Limb (tissue), 2 donors: ENCODE measurements around the gene SARM1.
A peak's percentile ranks its signal among the peaks of the same experiment; 100 is the strongest.

Experiments
- DNase-seq, 2 donors: peaks; one replicate each; pipeline ENCODE4 v3.0.0-alpha.2; 2016; ENCODE audit errors: extremely low spot score in 2 of 2

SARM1 gene

DNA sequence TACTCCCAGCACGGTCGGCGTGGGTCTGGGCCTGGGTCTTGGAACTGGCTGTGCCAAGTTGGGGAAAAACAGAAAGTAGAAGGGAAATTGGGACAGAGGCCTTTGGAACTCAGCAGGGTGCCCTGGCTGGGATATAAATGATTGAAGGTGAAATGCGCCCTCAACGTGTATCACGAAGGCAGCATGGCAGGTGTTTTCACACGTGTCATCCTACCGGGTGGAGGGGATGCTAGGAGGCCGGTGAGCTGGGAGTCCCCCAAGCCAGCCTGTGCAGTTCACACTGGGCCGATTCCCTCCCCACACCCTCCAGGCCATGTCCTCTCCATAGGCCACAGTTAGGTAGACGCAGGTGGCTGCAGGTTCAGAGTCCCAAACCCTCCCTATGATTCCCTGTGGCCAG, 30.0 kb upstream of the SARM1 start:
- DNase-seq, result no peak

DNA sequence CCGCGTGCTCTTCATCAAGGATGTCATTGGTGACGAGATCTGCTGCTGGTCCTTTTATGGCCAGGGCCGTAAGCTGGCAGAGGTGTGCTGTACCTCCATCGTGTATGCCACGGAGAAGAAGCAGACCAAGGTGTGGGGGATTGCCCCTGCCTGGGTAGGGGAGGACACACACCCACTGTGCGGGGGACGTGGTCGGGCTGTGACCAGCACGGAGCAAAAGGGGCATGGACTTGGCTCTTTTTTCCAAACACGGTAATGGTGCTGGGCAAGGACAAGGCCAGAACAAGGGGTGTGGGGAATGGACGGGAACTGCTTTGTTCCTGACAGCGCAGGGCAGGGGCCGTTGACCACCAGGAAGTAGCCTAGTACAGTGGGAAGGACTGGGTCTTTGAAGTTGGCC, 29.2 kb upstream of the SARM1 start:
- no peak for DNase-seq

DNA sequence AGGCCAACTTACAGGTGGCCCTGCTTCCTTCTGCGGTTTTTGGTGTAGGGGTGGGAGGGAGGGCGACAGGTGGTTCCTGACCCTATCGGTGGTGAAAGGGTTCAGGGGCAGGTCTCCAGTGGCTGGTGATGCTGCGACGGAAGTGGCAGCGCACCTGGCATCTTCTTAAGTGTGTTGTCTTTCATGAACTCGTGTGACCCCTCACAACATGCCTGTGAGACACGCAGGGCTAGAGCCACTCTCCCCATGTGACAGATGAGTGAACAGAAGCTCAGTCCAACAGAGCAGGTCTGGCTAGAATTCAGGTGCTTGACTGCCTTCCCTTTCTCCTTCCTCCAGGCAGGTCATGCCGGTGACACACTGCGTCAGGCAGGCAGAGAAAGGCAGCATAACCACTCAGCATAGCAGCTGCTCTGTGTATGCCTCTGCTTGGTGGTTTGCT, 28.0 kb upstream of the SARM1 start:
- no peak for DNase-seq

DNA sequence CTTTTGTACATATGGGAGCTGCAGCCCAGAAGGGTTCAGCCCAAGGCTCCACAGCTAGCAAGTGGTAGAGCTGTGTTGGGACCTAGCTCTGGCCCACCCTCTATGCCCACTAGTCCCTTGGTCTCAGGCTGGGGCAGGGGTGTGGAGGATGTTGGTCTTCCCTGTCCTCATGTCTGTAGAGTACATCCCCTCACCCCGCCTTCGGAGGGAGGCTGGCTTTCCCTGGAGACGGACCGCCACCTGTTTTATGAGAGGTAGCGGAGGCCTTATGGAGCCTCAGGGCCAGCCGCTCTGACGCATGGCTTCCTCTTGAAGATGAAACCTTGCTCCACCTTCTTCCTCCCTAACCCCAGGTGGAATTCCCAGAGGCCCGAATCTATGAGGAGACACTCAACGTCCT, 27.5 kb upstream of the SARM1 start:
- no peak for DNase-seq

DNA sequence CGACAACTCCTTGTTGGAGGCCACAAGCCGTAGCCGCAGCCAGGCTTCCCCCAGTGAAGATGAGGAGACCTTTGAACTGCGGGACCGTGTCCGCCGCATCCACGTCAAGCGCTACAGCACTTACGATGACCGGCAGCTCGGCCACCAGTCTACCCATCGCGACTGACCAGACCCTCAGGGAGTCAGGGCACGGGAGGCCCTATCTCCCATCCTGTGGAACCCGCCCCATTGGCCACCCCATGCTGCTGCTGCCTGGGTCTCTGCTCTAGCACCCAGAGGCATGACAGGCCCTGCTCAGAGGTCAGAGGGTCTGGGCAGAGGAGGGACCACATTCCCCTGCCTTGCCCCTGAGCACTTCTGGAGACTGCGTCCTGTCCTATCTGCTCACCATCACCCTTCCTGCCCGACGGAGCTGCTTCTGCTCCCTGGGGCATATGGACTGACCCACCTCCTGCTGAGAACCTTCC, 27.0 kb upstream of the SARM1 start:
- no peak for DNase-seq

DNA sequence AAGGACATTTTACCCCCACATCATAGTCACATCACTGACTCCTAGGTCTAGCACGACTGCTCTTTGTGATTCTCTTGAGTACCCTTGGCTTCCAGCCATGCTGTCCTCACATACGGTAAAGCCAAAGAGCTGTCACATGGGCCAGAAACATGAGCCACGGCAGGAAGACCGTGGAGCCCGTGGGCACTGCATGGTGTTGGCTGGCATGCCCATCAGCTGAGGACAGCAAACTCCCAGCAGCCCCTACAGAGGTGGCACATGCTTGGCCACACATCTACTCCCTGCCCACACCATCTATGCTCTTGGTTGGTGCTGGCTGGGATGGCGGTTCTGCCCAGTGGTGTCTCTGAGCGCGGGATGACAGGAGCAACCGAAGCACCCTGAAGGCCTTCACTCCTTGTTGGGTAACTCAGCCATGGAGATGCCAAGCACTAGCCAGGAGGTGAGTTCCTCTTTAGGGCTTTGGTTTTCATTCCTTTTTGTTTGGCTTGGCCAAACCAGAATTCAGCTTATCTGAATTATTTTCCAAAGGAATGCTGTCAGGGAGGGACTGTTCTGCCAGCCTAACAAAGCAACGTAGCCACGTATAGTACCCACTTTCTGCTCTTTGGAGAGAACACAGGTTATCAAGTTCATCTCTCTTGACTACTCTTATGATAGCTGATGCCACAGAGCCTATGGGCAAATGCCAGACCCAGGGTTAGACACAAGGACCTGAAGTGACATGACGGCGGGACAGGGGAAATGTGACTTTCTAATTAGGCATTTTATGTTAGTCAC, 25.9 kb upstream of the SARM1 start:
- DNase-seq, result no peak

DNA sequence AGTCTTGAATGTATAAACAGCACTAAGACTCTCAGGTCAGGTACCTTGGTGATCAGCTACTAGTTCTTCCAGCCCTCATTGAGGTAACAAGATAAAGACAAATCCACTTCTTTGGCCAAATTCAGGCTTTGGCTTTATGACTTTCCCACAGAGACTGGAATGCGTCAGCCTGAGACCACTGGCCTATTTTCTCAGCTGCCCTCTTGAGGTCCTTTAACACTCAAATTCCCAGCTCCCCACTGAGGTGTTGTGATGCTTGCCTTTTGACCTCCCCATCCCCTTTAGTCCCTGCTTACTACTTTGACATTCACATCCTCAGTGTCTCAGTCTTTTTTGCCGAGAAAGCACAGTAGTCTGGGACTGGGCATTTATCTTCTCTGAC, 25.3 kb upstream of the SARM1 start:
- DNase-seq, result no peak

DNA sequence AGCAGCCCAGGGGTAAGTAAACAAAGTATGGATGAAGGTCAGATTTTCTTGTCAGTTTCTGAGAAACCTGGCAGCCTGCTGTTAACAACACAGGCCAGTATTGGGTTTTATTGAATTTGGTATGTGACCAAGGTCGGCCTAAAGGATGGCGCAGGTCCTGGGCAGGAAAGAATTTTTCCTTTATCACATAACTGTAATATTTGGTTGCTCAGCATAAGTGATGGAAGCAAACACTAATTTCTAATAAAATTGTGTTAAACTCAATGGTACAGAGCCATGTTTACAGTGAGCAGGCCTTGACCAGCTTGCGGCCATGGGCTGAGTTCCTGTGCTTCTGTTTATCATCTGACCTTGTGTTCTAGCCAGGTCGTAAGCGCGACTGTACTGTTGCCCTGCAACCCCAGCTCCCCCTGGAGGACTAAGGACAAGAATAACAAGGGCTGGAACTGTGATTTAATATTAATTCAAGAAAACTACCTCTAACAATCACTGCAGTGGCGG, 24.7 kb upstream of the SARM1 start:
- DNase-seq, result no peak

DNA sequence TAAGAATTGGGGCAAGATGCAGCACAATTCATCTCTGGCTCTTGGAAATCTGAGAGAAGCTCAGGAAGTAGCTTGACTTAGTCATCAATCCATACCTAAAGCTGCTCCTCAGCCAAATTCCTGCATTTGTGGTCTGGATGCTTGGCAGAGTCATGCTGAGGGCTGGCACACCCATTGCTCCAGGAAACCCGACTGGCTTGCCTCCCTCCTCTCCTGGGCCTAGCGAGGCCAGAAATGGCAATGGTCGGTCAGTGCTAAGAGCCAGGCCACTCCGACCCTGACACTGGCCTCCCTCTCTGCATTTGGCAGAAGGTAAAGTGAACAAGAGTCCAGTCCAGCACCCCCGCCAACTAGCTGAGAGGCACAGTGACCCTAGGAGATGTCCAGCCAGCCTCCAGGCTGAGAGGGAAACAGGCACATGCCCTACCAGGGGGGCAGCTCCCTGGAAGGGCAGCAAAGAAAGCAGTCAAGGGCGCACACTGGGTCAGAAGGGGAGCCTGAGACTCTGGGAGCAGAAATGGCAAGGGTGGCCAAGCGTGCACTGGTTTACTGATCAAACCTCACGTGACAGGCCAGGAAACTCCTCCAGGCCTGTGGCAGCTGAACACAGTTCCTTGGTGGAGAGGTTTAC, 24.1 kb upstream of the SARM1 start:
- DNase-seq, result no peak

DNA sequence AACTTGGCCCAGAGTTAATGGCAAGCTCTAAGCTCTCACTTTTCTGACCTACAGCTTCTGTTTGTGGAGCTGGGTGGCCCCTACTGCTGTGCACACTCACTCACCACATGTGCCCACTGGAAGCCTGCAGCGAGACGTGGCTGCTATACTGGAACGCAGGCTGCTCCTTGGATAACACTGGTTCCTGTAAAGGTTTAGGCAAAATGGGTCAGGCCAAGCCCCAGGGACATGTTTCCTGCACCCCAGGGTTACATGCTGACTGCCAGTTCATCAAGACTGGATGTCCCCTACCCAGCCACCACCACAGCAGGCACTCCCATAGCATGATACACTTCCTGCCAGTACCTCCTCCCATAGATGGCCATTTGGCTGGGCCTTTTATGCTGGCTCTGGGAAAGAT, 22.5 kb upstream of the SARM1 start:
- no peak for DNase-seq

DNA sequence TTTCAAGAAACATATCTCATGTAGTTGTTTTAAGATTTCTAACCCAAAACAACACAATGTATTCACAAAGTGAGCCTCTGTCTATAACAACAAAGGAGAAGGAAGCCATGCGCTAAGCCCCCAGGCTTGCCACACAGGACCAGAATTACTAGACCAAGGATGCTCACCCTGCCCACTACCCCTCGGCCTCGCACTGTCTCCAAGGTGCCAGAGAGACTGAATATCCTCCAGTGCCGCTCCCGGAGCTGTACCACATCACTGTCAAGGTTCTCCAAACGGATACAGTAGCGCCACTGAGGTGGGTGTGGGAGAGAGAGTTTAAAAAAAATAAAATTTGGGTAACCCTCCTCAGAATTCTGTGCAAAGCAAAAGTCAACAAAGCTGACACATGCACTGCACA, 21.2 kb upstream of the SARM1 start:
- DNase-seq, result no peak

DNA sequence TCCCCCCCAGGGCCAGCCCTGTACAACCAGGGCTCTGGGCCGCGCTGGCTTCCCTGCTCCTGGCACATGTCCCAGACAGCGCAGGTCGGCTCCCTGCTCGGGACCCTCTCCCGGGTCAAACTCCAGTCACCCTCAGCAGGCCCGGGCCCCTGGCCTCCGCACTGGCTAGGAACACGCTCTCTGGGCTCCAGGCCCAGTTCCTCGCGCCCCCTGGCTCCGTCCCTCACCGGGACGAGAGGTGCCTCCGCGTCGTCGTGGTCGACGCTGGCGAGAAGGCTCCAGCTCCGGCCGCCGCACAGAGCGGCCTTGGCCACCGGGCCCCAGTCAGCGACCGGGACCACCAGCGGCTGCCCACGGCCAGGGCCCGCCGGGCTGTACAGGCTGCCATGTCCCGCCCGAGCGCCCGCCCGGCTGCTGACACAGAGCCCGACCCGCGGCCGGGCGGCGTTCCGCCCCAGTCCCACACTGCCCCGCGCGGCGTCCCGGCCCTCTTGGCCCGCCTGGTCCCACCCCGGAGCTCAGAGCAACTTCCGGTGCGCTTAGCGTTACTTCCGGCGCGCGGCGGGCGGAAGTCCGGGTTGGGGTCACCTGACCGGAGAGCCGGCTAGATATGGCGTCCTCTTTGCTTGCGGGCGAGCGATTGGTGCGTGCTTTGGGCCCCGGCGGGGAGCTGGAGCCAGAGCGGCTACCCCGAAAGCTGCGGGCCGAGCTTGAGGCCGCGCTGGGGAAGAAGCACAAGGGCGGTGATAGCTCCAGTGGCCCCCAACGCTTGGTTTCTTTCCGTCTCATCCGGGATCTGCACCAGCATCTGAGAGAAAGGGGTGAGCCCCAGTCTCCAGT, 14.2 kb upstream of the SARM1 start, which contains the start of gene POLDIP2:
Gene POLDIP2 (minus strand): TSS at position 467 of the 840 bp plus-strand sequence. CDS start 79 bp downstream, at position 388.
- DNase-seq, result peak; percentile 96 to 97

DNA sequence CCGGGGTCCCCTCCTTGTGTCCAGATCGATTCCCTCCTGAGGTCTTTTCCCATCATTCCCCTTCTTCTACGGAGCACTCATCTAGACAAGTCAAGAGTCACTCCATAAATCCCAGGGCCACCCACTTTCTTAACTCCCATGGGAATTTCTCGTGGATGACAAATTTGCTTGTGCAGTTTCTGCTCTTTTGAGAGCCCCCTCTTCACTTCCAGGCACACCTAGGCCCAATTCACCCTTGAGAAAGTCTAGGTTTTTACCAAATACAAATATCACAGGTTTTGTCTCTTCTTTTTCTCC, 13.6 kb upstream of the SARM1 start:
- DNase-seq, result no peak

DNA sequence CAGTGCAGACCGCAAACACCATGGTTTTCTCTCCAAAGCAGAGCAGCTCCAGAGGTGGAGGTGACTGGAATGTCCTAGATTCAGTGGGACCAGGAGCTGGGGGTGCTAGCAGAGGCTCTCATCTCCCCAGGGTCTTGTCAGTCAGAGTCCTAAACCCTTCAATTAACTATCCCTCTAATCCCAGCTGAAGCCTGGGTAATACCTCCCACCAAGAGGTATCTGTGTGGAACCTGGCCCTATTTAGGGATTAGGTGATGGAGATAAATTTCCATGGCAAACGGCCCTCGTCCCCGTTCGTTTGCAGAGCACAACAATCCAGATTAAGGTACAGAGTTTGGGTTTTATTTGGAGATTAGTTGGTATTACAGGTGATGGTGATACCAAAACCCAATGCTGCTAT, 8.3 kb upstream of the SARM1 start:
- DNase-seq, result no peak

DNA sequence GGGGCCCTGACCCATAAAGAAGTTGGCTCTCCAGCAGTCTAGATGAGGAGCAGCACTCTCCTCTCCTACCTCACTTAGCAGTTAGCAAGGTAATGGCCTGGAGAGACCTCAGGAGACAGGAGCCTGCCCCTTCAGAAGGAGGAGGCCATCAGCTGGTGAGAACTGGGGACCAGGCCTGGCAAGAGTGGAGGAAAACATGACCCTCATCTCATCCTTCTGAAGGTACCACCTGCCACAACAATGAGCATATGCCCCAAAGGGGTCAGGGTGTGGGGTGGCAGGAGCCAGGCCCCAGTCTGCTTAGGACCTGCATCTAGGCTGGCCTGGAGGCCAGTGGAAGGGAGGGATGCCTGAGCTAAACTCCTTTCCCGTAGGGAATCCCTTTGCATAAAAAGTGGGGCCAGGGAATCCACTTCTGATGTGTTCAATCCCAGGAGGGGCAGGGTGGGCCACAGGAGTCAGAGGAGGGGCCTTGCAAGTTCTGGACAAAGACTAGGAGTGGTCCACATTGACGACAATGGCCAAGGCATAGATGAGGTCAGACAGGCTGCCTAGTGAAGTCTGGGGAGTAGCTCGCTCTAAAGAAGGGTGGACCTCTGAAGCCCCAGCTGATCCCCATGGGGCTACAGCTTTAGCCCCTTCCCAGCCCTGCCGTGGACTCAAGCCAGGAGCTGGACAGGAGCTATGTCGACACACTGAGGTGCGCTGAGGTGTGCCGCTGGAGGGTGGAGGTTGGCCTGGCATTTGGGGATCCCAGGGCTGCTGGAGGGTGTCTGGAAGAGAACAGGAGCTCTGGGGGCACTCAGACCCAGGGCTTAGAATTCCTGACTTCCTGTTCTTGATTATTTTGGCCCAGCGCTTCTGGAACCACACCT, 7.5 kb upstream of the SARM1 start:
- DNase-seq, result no peak

DNA sequence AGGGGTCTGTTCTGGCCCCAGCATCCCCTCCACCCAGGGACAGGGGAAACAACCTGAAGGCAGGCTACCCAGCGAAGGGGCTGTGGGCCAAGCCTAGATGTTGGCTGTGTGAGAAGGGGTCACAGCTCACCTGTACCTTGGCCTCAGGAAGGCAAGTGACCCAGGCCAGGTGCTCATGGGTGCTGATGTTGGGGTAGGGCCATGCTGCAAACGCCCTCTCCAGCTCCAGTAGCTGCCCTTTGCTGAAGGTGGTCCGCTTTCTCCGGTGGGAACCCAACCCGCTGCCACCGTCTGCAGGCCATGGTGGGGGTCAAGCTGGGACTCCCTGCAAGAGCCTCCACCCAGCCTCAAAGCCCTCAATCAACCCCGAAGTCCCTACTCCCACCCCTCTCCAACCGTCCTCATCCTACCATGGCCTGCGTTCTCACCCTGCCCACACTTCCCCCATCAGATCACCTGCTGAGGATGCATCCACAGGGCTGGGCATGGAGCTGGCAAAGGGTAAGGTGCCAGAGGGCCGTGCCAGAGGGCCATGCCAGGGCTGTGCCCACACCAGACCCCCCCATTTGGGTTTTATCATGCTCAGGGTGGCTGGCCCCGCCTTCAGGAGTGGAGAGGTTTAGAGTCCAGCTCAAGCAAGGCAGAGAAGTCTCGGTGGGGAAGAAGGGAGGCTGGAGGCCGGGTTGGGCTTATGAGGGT, 6.7 kb upstream of the SARM1 start, which contains the start of gene SEBOX:
Gene SEBOX (minus strand): TSS at position 535 of the 699 bp plus-strand sequence. CDS start 48 bp downstream, at position 487.
- no peak for DNase-seq

DNA sequence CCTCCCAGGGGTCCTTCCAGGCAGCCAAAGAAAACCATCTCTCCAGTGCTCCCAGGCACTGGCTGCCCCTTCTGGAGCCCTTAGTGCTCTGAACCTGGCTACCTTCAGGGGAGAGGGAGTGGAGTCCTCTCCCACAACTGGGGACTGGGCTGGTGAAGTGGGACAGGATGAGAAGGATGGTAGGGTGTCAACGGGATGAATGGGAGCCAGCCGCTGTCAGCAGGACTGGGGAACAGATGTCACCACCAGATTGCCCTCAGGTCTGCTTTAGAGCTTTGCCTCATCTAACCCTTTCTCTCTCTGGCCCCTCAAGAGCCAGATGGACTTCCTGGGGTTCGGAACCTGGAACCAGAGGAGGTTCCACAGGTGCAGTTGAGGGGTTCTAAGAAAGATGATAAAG, 6.0 kb upstream of the SARM1 start:
- DNase-seq, result no peak

DNA sequence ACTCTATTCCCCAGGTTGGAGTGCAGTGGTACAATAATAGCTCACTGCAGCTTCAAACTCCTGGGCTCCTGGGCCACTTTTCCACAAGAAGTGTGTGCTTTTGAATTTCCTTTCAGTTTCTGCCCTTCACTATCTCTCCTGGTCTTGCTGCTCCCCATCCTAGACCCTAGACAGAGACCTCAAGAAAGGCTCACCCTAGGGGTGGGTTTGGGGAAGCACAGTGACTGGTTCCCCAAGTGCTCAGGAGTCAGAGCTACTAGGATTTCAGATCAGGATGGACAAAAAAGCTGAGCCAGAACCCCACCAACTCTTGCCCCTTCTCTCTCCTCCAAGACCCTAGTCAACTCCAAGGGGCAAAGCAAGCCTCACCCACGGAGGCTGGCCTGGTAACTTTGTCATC, 4.9 kb upstream of the SARM1 start:
- DNase-seq, result no peak

DNA sequence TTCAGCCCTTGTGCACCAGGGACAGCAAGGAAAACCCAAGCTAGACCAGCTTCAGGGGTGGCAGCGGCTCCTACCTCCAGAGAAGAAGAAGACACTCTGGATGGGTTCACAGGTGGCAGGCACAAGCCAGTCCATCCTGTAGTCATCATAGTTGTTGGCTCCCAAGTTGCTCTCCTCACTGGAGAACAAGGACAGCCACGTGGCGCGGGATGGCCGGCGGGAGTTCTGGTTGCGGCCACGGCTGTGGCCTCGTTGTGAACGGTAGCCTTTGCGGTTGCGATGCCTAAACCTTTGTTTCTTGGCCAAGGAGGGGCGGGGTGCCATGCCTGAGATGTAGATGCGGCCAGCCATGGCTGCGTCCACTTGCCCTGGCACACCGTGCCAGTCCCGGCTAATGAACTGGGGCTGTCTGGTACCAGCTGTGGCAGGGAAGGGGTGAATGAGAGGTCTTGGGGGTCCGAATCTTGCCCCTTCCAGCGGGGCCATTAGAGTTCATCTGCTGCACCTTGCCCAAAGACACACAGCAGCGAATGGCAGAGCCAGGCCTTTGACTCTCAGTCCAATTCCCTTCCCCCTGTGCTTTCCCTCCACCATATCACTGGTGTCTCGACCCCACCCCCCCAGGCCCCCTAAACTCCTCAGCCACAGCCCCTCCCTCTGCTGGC, 3.7 kb upstream of the SARM1 start:
- DNase-seq, result no peak

DNA sequence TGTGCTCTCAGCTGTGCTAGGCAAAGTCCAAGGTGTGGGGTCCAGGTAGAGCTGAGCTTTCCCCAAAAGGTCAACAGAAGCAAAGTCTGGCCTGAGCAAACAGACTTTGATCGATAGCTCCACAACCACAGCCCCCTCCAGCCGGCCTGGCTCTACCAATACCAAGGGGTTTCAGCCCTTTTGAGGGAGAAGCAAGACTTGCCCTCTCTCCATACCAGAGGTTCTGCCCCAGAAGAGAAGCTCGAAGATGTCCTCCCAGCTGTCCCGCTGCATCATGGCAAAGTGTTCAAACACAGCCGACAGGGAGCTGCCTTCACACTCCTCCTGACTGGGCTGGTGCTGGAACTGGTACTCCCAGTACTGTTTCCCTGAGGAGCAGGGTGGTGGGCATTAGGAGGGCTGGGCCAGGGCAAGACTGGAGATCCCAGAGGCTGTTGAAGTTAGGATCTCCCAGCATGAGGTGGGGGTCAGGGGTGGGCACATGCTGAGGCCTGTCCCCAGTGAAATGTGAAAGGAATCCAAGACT, 3.1 kb upstream of the SARM1 start:
- no peak for DNase-seq
